GM18505 (cell line): ENCODE data around the gene BEST4.
"Not testable (repeated sequence)": the region's sequence is repeated elsewhere in the genome, so short reads cannot be mapped to it uniquely, and the experiment has no call there.

Experiments used
- ATAC-seq: cut with Tn5 transposase; IDR thresholded peaks from one replicate; pipeline ENCODE4 v1.9.1; 2021; ENCODE audit not compliant: unreplicated experiment
- POLR2A ChIP-seq: IDR thresholded peaks from 4 replicates; pipeline ENCODE4 v1.6.1; 2011; ENCODE audit warnings: borderline replicate concordance; ENCODE audit not compliant: insufficient read depth, insufficient read length; ENCODE audit errors: extremely low read depth

The BEST4 gene

GRCh38 chr1:44759077-44759476 lies 28.9 kb downstream of the BEST4 start:
- no peak for ATAC-seq
- no peak for TF ChIP-seq POLR2A

- ATAC-seq = no peak
- peak; percentile 30 for TF ChIP-seq POLR2A
Observed at GRCh38 chr1:44757420-44757819, 30.6 kb downstream of the BEST4 start.

- TF ChIP-seq POLR2A = no peak
- no peak for ATAC-seq
Observed at GRCh38 chr1:44747878-44748277, 40.1 kb downstream of the BEST4 start.

DNA sequence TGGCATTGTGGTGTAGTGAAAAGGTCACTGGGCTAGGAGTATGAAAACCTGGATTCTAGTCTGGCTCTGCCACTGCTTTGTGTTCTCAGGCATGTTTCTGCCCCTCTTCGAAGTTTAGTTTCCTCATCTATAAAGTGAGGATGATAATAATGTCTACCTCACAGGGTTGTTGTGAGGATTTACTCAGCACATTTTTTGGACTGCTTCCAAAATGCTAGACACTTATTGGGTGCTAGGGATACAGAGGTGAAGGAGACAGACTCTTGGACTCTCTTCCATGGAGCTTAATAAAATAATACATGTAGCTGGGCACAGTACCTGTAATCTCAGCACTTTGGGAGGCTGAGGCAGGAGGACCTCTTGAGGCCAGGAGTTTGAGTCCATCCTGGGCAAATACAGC lies 44.8 kb downstream of the BEST4 start:
- TF ChIP-seq POLR2A = no peak
- ATAC-seq = no peak

GRCh38 chr1:44740179-44740617 lies 47.8 kb downstream of the BEST4 start:
- no peak for ATAC-seq
- TF ChIP-seq POLR2A = no peak

- peak; percentile 98 for TF ChIP-seq POLR2A
- peak; percentile 95 for ATAC-seq
Observed at GRCh38 chr1:44739307-44740178, 48.4 kb downstream of the BEST4 start, which contains the start of gene KIF2C. TSS of gene KIF2C (plus strand) at chr1:44739837. CDS start at chr1:44739933, 96 bp downstream.

GRCh38 chr1:44738953-44739306 lies 49.0 kb downstream of the BEST4 start:
- ATAC-seq = not testable (repeated sequence)

- no peak for ATAC-seq
- TF ChIP-seq POLR2A = no peak
Observed at GRCh38 chr1:44735992-44736391, 52.0 kb downstream of the BEST4 start.

DNA sequence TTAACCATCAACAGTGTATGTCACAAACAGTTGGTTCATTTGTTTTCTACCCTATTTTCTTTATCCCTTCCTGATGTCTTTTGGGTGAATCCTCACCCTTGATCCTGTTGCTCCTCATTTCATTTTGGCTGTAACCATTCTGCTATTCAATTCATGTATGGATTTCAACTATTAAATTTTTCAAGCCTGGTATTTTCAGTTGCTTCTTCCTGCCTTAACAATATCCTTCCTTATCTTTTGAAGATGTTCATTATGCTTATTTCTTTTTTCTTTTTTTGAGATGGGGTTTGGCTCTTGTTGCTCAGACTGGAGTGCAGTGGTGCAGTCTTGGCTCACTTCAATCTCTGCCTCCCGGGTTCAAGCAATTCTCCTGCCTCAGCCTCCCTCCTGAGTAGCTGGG lies 54.2 kb downstream of the BEST4 start:
- TF ChIP-seq POLR2A = no peak
- ATAC-seq = no peak
